HG03097 (cell line): ENCODE data around the gene MAN2A2.

Experiments
- ATAC-seq: cut with Tn5 transposase; IDR thresholded peaks from one replicate; pipeline ENCODE4 v1.9.1; 2021; ENCODE audit not compliant: unreplicated experiment, low FRiP score

MAN2A2 gene

GRCh38 chr15:90957031-90957790 lies 54.1 kb downstream of the MAN2A2 start:
- no peak for ATAC-seq

GRCh38 chr15:90957791-90958190 lies 54.7 kb downstream of the MAN2A2 start:
- ATAC-seq = no peak

GRCh38 chr15:90959028-90959595 lies 56.0 kb downstream of the MAN2A2 start:
- no peak for ATAC-seq

GRCh38 chr15:90959894-90960293 lies 56.8 kb downstream of the MAN2A2 start:
- no peak for ATAC-seq

GRCh38 chr15:90960298-90961091 lies 57.4 kb downstream of the MAN2A2 start:
- ATAC-seq = no peak

- ATAC-seq = no peak
Measured at GRCh38 chr15:90962021-90962420, 58.9 kb downstream of the MAN2A2 start.

- no peak for ATAC-seq
Measured at GRCh38 chr15:90966262-90966661, 63.2 kb downstream of the MAN2A2 start.

- ATAC-seq = no peak
Measured at GRCh38 chr15:90967206-90967605, 64.1 kb downstream of the MAN2A2 start.

GRCh38 chr15:90968434-90968833 lies 65.3 kb downstream of the MAN2A2 start:
- ATAC-seq = no peak

GRCh38 chr15:90970274-90970673 lies 67.2 kb downstream of the MAN2A2 start:
- no peak for ATAC-seq

GRCh38 chr15:90972133-90972532 lies 69.0 kb downstream of the MAN2A2 start:
- ATAC-seq = no peak
